ENCODE results near the gene IFT52. TPM values are rescaled to one million over a fixed set of nuclear protein-coding genes. Genes with fewer than 3 reads are reported as not detected.

IFT52 gene
- polyA plus RNA-seq, 3 donors: 69.1 to 73.0 (median 70.6) TPM

GRCh38 chr20:43670423-43670822 lies 79.7 kb downstream of the IFT52 start:
- no peak for DNase-seq

- no peak for DNase-seq
Measured at GRCh38 chr20:43676368-43676767, 85.6 kb downstream of the IFT52 start.

DNA sequence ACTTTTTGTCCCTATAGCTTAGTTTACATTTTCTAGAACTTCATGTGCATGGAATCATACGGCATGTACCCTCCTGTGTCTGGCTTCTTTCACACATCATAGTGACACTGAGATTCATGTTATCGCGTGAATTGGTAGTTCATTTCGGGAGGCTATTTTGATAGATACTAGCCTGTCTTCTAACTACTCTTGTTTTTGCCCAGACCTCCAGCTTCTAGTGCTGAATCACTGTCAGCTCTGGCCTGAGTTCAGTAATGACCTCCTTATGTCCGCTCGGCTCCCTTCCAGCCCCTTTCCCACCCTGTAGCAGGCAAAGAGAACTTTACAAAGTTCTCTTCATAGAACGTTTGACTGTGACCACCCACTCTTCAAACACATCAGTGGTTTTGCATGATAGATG lies 90.2 kb downstream of the IFT52 start:
- DNase-seq: no peak

- DNase-seq: no peak
Measured at GRCh38 chr20:43681468-43681942, 90.8 kb downstream of the IFT52 start.

DNA sequence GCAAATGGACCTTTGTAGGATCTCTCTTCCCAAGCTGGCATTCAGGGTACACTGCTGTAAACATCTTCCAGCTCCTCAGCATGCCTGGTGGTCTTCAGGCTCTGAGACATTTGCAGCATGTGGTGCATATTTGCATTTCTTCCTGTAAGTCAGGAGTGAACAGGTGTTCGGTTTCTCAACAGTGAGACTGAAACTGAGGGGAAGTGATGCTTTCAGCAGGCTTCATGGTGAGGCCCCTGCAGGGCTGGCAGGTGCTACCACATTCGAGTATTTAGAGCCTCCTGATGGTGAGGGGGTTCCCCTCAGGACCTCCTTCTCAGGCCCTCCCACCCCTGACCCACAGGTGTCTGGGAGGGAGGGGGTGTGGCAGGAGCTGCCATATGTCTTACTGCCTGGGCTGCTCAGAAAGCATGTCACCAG lies 91.3 kb downstream of the IFT52 start:
- DNase-seq: no peak

- no peak for DNase-seq
Measured at GRCh38 chr20:43682446-43682845, 91.7 kb downstream of the IFT52 start.

GRCh38 chr20:43686820-43687219 lies 96.1 kb downstream of the IFT52 start:
- DNase-seq: no peak

- no peak for DNase-seq
Measured at GRCh38 chr20:43689165-43689564, 98.4 kb downstream of the IFT52 start.

DNA sequence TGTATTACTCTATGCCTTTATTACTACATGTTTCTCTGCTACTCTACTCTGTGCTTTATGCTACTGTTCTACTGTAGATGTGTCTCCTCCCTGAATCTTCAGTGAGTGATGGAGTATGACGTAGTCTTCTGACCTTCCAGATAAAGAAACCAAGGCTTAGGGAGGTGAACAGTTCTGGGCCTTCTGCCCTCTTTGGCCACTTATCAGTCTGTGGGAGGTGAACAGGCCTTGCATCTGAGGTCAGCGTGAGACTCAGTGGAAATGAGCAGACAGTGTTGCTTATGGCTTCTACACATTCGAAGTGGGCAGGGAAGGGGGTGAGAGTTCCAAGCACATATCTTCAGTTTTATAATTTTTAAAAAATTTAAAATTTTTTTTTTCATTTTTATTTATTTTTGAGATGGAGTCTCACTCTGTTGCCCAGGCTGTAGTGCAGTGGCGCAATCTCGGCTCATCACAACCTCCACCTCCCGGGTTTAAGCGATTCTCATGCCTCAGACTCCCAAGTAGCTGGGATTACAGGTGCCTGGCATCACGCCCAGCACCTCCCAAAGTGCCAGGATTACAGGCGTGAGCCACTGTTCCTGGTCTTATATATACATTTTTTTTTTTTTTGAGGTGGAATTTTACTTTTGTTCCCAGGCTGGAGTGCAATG lies 100.3 kb downstream of the IFT52 start:
- DNase-seq: no peak

- no peak for DNase-seq
Measured at GRCh38 chr20:43691928-43692524, 101.3 kb downstream of the IFT52 start.

DNA sequence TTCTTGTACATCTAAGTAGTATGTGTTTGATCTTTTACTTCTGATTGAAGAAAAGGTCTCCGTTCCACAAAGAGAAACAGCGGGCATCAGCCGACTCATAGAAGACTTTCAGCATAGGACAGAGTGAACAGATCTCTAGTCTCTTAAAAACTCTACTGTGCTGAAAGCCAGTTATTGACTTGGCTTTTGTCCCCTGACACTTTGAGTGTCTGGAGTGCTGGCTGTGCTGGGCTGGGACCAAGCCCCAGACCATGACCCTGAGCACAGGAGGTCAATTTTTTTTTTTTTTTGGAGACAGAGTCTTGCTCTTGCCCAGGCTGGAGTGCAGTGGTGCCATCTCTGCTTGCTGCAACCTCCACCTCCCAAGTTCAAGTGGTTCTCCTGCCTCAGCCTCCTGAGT lies 104.0 kb downstream of the IFT52 start:
- DNase-seq: no peak

DNA sequence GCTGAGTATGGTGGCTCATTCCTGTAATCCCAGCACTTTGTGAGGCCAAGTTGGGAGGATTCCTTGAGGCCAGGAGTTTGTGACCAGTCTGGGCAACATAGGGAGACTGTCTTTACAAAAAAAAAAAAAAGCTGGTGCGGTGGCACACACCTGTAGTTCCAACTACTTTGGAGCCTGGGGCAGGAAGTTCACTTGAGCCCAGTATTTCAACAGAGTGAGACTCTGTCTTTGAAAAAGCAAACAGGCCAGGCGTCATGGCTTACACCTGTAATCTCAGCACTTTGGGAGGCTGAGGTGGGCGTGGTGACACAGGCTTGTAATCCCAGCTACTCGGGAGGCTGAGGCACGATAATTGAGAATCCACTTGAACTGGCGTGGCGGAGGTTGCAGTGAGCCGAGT lies 104.8 kb downstream of the IFT52 start:
- no peak for DNase-seq

Other genes with a start within 250 kb of the IFT52 start
- gene SRSF6, start 133.0 kb upstream of the IFT52 start, polyA plus RNA-seq (ENCODE audit: insufficient read length in 3 of 3): 100 to 1,000 TPM; 319 to 438 (median 380) TPM
- 10 to 100 TPM; 12.3 to 27.8 (median 25.8) TPM for gene L3MBTL1, start 83.2 kb upstream of the IFT52 start, polyA plus RNA-seq (ENCODE audit: insufficient read length in 3 of 3)
- gene SGK2, start 31.9 kb upstream of the IFT52 start, polyA plus RNA-seq (ENCODE audit: insufficient read length in 3 of 3): 10 to 100 TPM; 38.4 to 80.6 (median 66.7) TPM
- gene MYBL2, start 76.2 kb downstream of the IFT52 start, polyA plus RNA-seq (ENCODE audit: insufficient read length in 3 of 3): 10 to 100 TPM; 24.4 to 33.9 (median 33.3) TPM
- gene GTSF1L, start 136.1 kb downstream of the IFT52 start, polyA plus RNA-seq (ENCODE audit: insufficient read length in 3 of 3): not detected